K562 (cell line): ENCODE measurements around the gene MKS1. TPM values are rescaled to one million over a fixed set of nuclear protein-coding genes. Genes with fewer than 3 reads are reported as not detected.

ENCODE experiments used
- ATAC-seq: fragments of 200-7000 bp; cut with Tn5 transposase; 3 replicates; pipeline ENCODE4 v1.9.1; 2020; ENCODE audit warnings: moderate library complexity
- BruUV-seq: library from RNA; stranded (reverse); fragments of 400-500 nt; replicated peaks from 2 replicates; lab custom pipeline; 2021; lab: Mats Ljungman, UMichigan
- CTCF ChIA-PET: fragments of 300-600 bp; formaldehyde crosslinking; extraction: SDS; loops from one replicate; lab custom pipeline; 2021; ENCODE audit warnings: low intra/inter-chr PET ratio; lab: Yijun Ruan, JAX
- POLR2A ChIA-PET: fragments of 300-600, 350-650 bp; sonication (Branson Sonifier 250); formaldehyde crosslinking; extraction: SDS; loops from one replicate; lab custom pipeline; 2021; ENCODE audit warnings: antibody characterized with exemption, inconsistent platforms; lab: Yijun Ruan, JAX
- DNase-seq, 4 experiments: peaks; one replicate each; pipeline versions ENCODE4 v3.0.0 to v3.0.0-alpha.2; 2011 to 2018; ENCODE audit warnings: low spot score in 3 of 4, mixed read lengths in 3 of 4; ENCODE audit errors: extremely low read depth in 1 of 4
- FAIRE-seq: peaks from 2 replicates; lab custom pipeline; 2011; peaks lifted over from hg19 to GRCh38; lab: Jason Lieb, UNC
- H2AFZ ChIP-seq: 2 replicates; pipeline ENCODE4 v1.6.0; 2011; ENCODE audit warnings: low read depth, low read length, control low read depth, inconsistent platforms
- H3K27ac ChIP-seq: fragments of 200-600 bp; 3 replicates; pipeline ENCODE4 v1.8.0; 2011; ENCODE audit warnings: low read depth, mild to moderate bottlenecking, control low read depth, inconsistent platforms, low read length, moderate library complexity, mixed read lengths; ENCODE audit errors: extremely low read depth
- H3K27me3 ChIP-seq, 2 experiments: fragments of 300-600 bp in 1 of 2; 2 replicates in 1 of 2; 3 replicates in 1 of 2; pipeline versions ENCODE4 v1.6.0 to v1.8.0; 2011; ENCODE audit warnings: inconsistent platforms in 2 of 2, low read length in 2 of 2, mild to moderate bottlenecking in 1 of 2, mixed read lengths in 1 of 2, moderate library complexity in 1 of 2; ENCODE audit not compliant: control insufficient read depth in 2 of 2, insufficient read depth in 2 of 2
- H3K36me3 ChIP-seq: fragments of 300-600 bp; 3 replicates; pipeline ENCODE4 v1.8.0; 2011; ENCODE audit warnings: mild to moderate bottlenecking, low read length, inconsistent platforms; ENCODE audit not compliant: control insufficient read depth, insufficient read depth
- H3K4me1 ChIP-seq, 2 experiments: fragments of 200-600 bp in 1 of 2; replicated peaks in 1 of 2; 2 replicates in 1 of 2; 3 replicates in 1 of 2; pipeline versions ENCODE4 v1.5.1 to v1.8.0; 2011; ENCODE audit warnings: inconsistent platforms in 2 of 2, low read length in 2 of 2, mild to moderate bottlenecking in 1 of 2, mixed read lengths in 1 of 2, moderate library complexity in 1 of 2; ENCODE audit not compliant: control insufficient read depth in 2 of 2, insufficient read depth in 2 of 2
- H3K4me2 ChIP-seq: 2 replicates; pipeline ENCODE4 v1.6.1; 2011; ENCODE audit warnings: low read length, control low read depth, inconsistent platforms, mixed read lengths; ENCODE audit not compliant: insufficient read depth
- H3K4me3 ChIP-seq: fragments of 200-600 bp; sonication (generic), shearing (Covaris generic); 2 replicates; pipeline ENCODE4 v1.5.1; 2016; ENCODE audit warnings: control low read depth, inconsistent platforms
- H3K79me2 ChIP-seq: fragments of 200-600 bp; 3 replicates; pipeline ENCODE4 v1.8.0; 2011; ENCODE audit warnings: low read length, inconsistent platforms; ENCODE audit not compliant: control insufficient read depth, insufficient read depth
- H3K9ac ChIP-seq, 2 experiments: 2 replicates each; pipeline versions ENCODE4 v1.6.0 to v1.6.1; 2011; ENCODE audit warnings: low read depth in 2 of 2, low read length in 2 of 2, control low read depth in 1 of 2, inconsistent platforms in 1 of 2, mild to moderate bottlenecking in 1 of 2, mixed read lengths in 1 of 2; ENCODE audit not compliant: insufficient read depth in 1 of 2
- H3K9me1 ChIP-seq: one replicate; pipeline ENCODE4 v1.6.0; 2011; ENCODE audit warnings: inconsistent platforms, mild to moderate bottlenecking, low read length, moderate library complexity; ENCODE audit not compliant: control insufficient read depth, insufficient read depth
- H3K9me3 ChIP-seq: replicated peaks from 2 replicates; pipeline ENCODE4 v1.5.1; 2011; ENCODE audit warnings: low read depth, low read length, inconsistent platforms; ENCODE audit not compliant: control insufficient read depth, insufficient read depth
- H4K20me1 ChIP-seq: replicated peaks from 2 replicates; pipeline ENCODE4 v1.6.1; 2011; ENCODE audit warnings: low read length, inconsistent platforms, mixed read lengths; ENCODE audit not compliant: control insufficient read depth, insufficient read depth
- CTCFL ChIP-seq: IDR thresholded peaks from 2 replicates; pipeline ENCODE4 v1.6.1; 2011; ENCODE audit warnings: borderline replicate concordance, low read depth, mild to moderate bottlenecking, moderate library complexity, low read length; ENCODE audit not compliant: insufficient read depth, poor library complexity, severe bottlenecking
- NUFIP1 ChIP-seq: fragments of 450-650 bp; IDR thresholded peaks from 2 replicates; pipeline ENCODE4 v1.6.1; 2018; ENCODE audit not compliant: partially characterized antibody
- PML ChIP-seq: IDR thresholded peaks from 2 replicates; pipeline ENCODE4 v1.6.1; 2012; ENCODE audit warnings: low read length, inconsistent platforms
- POLR2AphosphoS2 ChIP-seq: IDR thresholded peaks from 2 replicates; pipeline ENCODE4 v1.6.1; 2012; ENCODE audit warnings: low read length, improper control_type of control experiment
- ZNF197 ChIP-seq: fragments of 200-800 bp; sonication (Bioruptor generic); IDR thresholded peaks from 2 replicates; pipeline ENCODE4 v1.6.1; 2016; ENCODE audit warnings: low read depth, missing genetic modification characterization, missing compliant biosample characterization
- ZNF780A ChIP-seq: fragments of 250-450 bp; sonication (Bioruptor Pico); IDR thresholded peaks from 2 replicates; pipeline ENCODE4 v1.5.0; 2021; ENCODE audit warnings: mild to moderate bottlenecking
- WGBS: fragments of 100-300 bp; shearing (Covaris generic); methylation state at CpG from one replicate; pipeline ENCODE4 v1.1.6; 2016; ENCODE audit warnings: low coverage, mixed read lengths; ENCODE audit not compliant: insufficient coverage; ENCODE audit errors: missing lambda C conversion rate; 5-methylcytosine and 5-hydroxymethylcytosine counted together
- in situ Hi-C: fragments of 300-500 bp; cut with MboI; formaldehyde crosslinking; loops from 4 replicates; pipeline ENCODE4 v1.15.0; 2018; ENCODE audit warnings: inconsistent platforms, mixed read lengths
- intact Hi-C: fragments of 100-400 bp; cut with micrococcal nuclease; formaldehyde crosslinking; loops from 2 replicates; pipeline ENCODE4 v1.14.2; 2022
- polyA plus RNA-seq, 8 experiments: library from polyadenylated mRNA; depleted of rRNA in 4 of 8; stranded (reverse) in 5 of 8; unstranded in 3 of 8; fragments of >200 nt; fragmentation: Nextera tagmentation in 2 of 8; fragmentation: Illumina TruSeq in 1 of 8; extraction: Ambion mirVana in 2 of 8; extraction: Trizol in 1 of 8; gene quantifications; 2 replicates each; pipeline versions ENCODE4 v1.2.1 to v1.2.3, GENCODE V29; 2011 to 2014; ENCODE audit warnings: inconsistent platforms in 1 of 8, missing spikeins in 1 of 8
- total RNA-seq, 7 experiments: library from RNA; depleted of rRNA in 6 of 7; stranded (reverse); fragments of >200 nt in 6 of 7; fragmentation: Illumina TruSeq in 2 of 7; extraction: Trizol in 2 of 7; gene quantifications; 2 replicates each; pipeline versions ENCODE4 v1.2.1 to v1.2.3, GENCODE V29; 2011 to 2021; ENCODE audit warnings: low replicate concordance in 1 of 7

Gene MKS1
- total and polyA plus RNA-seq, 9 of the 15 experiments (the other 6 are each of a cell fraction or from before 2014, with no cell fraction given), result 16.3 to 31.0 (median 25.9) TPM

DNA sequence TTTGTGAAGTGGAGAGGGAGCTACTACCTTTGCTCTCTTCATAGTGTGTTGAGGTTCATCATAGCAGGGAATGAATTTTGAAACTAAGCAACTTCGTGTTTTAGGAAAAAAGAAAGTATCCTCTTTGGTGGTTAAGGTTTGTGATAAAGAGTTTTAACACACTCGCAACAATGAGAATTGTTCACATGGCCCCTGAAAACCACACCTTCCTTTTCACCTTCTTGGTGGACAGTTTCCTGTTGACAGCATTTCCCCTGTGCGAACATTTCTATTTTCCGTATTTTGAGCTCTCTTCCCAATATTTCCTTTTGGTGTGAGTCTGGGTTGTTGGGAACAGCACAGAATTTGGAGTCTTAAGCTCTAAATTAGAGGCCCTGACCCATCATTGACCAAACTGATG, 48.4 kb downstream of the MKS1 start (continued):
- TF ChIP-seq CTCFL, result no peak
- TF ChIP-seq ZNF197 (CRISPR knock-in tag), result no peak
- no peak for TF ChIP-seq NUFIP1
- no peak for TF ChIP-seq POLR2AphosphoS2
- TF ChIP-seq PML, result no peak
- TF ChIP-seq, all 486 proteins: peak for 0

DNA sequence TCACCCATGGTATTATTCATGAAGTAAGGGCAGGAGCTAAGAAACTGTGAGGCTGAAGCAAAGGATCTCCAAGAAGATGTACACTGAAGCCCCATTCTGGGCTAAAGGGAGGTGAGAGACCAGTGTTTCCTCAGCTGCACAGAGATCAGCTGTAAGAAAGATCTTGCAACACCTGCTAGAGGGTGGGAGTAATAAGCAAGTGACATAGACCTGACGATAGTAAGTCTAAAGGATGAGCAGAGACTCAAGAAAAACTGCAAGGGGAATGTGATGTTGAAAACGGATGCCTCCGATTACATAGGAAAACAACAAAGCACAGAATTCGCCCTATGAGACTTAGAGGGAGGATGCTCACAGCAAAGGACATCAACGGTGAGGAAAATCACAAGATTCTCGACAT, 52.4 kb downstream of the MKS1 start, which contains the start of gene OR4D2:
Gene OR4D2, plus strand, starts transcription at position 301 of the 400 bp plus-strand sequence. CDS start 2,674 bp downstream, outside the sequence.
- no peak within 1 kb of the TSS for H3K9ac ChIP-seq
- H3K36me3 ChIP-seq, result no peaks in the 10 kb centered on the region
- ATAC-seq (no peak), DNase-seq (no peak), FAIRE-seq (no peak)
- intact Hi-C loops, result no loop called here
- H3K9me1 ChIP-seq, result no peaks in the 10 kb centered on the region
- ChIA-PET CTCF (no interaction called here), POLR2A (no interaction called here)
- H2AFZ ChIP-seq, result no peak within 1 kb of the TSS
- BruUV-seq, result no TSS peak
- in situ Hi-C loops, result loop anchor here (5.0 kb wide), 1 partner anchor 39 kb away; no protein-coding TSS in a partner anchor
- H3K27ac ChIP-seq, result no peak within 1 kb of the TSS
- no peaks in the 10 kb centered on the region; the same call in 1 of the 2 replicates for H4K20me1 ChIP-seq
- no peak within 1 kb of the TSS for H3K4me2 ChIP-seq
- no peak for TF ChIP-seq ZNF780A (CRISPR knock-in tag)
- H3K4me3 ChIP-seq, result no peak within 1 kb of the TSS
- no peaks in the 10 kb centered on the region for H3K4me1 ChIP-seq
- 0% methylated on average over 6 of the region's 6 CpGs for WGBS
- H3K9me3 ChIP-seq, result no peaks in the 10 kb centered on the region
- no peaks in the 10 kb centered on the region for H3K79me2 ChIP-seq
- peaks cover 21 to 38% of the 10 kb centered on the region in 2 experiments for H3K27me3 ChIP-seq
